ENCODE measurements around the gene TOR1AIP1.

DNA sequence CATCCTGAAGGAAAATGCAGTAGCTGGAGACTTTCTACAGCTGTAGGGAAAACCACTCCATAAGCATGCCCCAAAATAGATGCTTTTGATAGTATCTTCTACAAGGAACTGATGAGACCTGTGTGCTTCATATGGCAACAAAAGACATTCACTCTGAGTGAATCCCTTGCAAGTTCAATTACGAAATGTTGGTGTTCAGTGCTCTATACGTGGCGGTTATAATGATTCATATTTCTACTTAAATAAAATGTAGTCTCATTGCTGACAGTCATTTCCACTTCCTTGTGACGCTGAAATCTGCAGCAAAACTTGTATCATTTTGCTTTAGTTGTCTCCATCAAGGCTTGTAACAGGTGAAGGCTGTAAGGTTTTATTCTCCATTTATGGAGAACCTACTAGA lies 25.1 kb upstream of the TOR1AIP1 start:
- TF ChIP-seq, protein P1, sequence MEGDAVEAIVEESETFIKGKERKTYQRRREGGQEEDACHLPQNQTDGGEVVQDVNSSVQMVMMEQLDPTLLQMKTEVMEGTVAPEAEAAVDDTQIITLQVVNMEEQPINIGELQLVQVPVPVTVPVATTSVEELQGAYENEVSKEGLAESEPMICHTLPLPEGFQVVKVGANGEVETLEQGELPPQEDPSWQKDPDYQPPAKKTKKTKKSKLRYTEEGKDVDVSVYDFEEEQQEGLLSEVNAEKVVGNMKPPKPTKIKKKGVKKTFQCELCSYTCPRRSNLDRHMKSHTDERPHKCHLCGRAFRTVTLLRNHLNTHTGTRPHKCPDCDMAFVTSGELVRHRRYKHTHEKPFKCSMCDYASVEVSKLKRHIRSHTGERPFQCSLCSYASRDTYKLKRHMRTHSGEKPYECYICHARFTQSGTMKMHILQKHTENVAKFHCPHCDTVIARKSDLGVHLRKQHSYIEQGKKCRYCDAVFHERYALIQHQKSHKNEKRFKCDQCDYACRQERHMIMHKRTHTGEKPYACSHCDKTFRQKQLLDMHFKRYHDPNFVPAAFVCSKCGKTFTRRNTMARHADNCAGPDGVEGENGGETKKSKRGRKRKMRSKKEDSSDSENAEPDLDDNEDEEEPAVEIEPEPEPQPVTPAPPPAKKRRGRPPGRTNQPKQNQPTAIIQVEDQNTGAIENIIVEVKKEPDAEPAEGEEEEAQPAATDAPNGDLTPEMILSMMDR (conservative IDR thresholded peaks at IDR 0.05 in 1 of 2, IDR thresholded peaks at IDR 0.05 in 1 of 2; ENCODE audit: low read depth in 1 of 2, low read length in 2 of 2) = no peak
- TF ChIP-seq EZH2 (IDR thresholded peaks at IDR 0.05; ENCODE audit: low read length, missing control alignments) = no peak

Data from fibroblast of lung (primary cell).